K562 treated with DMSO at 1 percent for 4 hours (cell line): ENCODE results near the gene ERGIC2. TPM values are rescaled to one million over a fixed set of nuclear protein-coding genes. Genes with fewer than 3 reads are reported as not detected.

ENCODE experiments used
- total RNA-seq: library from RNA; unstranded; fragments of 300-600 nt; gene quantifications from 2 replicates; pipeline ENCODE4 v1.2.3, GENCODE V29; 2022; ENCODE audit not compliant: insufficient read depth

ERGIC2 gene, protein sequence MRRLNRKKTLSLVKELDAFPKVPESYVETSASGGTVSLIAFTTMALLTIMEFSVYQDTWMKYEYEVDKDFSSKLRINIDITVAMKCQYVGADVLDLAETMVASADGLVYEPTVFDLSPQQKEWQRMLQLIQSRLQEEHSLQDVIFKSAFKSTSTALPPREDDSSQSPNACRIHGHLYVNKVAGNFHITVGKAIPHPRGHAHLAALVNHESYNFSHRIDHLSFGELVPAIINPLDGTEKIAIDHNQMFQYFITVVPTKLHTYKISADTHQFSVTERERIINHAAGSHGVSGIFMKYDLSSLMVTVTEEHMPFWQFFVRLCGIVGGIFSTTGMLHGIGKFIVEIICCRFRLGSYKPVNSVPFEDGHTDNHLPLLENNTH
- 9.5 and 20.2 TPM in 2 replicates for total RNA-seq

DNA sequence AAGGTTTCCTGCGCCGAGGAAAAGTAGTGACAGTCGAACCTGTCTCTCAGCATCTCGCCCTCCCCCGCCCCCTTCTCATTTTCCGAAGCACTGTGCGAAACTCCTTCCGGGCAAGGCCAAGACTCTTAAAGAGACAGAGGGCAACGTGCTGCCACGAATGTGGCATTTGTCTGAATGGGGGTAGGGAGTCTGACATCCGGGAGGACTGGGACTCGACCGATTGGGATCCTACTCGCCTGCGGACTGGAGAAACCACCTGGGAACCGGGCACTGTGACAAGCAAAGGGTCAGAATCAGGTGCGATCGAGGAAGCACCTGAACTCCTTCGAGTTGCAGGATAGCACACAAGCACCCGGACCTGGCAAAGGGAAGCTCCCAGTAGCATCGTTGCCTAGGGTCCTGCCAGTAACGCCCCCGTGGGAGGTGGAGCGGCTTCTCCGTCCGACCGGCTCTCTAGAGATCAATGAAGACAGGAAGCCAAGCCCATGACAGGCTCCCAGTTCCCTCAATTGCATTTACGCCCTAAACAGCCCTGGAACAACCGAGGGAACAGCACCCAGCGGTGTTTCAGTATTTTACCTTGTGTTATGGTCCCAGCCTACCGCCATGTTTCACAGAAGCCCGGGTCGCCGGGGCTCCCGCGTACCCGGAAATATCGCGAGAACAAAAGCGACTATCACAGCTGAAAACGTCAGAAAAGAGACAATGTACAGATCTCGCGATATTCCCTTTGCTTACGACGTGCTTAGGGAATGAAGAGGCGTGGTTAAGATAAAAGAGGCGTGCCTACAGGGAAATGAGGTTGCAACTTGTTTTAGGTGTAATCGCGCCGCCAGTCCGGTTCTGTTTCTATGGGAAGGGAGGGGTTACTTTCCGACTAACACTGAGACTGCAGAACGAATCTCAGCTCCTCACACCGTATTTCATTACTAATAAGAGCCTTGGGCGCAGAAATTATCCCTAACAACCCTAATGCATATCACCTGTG is at the start of gene ERGIC2:
TSS of gene ERGIC2 (minus strand) at position 637 of the 988 bp plus-strand sequence. CDS start 9,539 bp downstream, outside the sequence.

Other genes starting within 250 kb of the ERGIC2 start
- gene FAR2, start 231.9 kb downstream of the ERGIC2 start, total RNA-seq, result 6.2 and 13.5 TPM in 2 replicates
- not detected in 2 replicates for gene OVCH1, start 116.5 kb upstream of the ERGIC2 start, total RNA-seq